Measurements from ENCODE around the gene SCFD2.
"Not testable (repeated sequence)": the region's sequence is repeated elsewhere in the genome, so short reads cannot be mapped to it uniquely, and the experiment has no call there.

Gene SCFD2

DNA sequence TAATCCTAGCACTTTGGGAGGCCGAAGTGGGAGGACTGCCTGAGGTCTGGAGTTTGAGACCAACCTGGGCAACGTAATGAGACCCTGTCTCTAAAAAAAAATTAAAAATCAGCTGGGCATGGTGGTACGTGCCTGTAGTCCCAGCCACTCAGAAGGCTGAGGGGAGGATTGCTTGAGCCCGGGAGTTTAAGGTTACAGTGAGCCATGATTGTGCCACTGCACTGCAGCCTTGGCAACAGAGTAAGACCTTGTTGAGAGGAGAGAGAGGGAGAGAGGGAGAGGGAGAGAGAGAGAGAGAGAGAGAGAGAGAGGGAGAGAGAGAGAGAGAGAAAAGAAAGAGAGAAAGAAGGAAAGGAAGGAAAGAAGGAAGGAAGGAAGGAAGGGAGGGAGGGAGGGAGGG lies 358.8 kb downstream of the SCFD2 start:
- DNase-seq: no peak

DNA sequence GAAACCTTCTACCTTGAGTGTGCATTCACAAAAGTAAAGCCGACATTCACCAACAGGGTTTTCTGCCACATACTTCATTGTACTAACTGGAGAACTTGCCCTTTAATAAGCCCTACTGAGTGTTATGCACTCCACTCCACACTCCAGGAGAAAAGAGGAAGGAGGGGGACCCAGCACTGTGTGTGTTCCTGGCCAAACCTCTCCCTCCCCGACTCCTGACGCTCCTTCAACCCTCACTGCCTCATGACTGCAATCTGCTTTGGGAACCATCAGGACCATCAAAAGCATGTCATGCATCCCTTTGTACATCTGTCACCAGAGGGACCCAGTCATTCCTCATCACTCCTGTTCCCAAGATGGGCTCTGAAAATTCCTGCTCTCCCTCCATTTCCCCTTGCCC lies 360.1 kb downstream of the SCFD2 start:
- DNase-seq: peak; percentile 29 to 52 (median 38)

DNA sequence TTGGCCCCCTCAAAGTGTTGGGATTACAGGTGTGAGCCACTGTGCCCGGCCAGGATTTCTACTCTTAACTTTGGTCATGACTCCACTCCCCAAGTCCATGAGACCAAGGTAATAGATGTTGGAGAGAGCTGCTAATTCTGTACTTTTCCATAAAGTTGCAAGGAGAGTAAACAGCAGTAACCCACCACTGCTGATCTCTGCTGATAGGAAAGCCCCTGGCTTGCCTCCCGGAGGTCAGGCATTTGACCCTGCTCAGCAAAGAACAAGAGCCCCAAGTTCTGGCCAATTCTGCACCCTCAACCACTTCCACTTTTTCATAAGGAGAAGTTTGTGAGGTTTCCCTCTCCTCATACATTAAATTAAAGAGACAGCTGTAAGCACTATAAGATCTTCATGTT lies 360.7 kb downstream of the SCFD2 start:
- DNase-seq: peak; percentile 44 to 67 (median 59)

DNA sequence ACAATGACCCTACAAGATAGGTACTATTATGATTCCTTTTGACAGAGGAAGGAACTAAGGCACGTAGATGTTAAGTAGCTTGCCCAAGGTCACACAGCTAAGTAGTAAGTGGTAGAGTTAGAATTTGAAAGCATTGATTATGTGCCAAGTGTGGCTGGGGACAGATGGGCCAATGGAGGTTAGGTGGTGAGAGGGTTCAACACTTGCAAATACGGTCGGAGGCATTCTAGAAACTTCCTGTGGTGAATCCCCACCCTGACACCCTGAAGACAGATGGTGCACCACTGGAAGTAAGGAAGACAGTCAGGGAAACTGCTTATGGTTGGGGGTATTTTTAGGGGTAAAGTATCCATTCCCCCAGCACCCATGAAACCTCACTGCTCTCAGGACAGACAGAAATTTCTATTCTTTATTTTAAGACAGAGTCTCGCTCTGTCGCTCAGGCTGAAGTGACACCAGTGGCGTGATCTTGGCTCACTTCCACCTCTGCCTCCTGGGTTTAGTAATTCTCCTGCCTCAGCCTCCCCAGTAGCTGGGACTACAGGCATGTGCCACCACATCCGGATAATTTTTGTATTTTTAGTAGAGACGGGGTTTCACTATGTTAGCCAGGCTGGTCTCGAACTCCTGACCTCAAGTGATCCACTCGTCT lies 361.2 kb downstream of the SCFD2 start:
- no peak for DNase-seq

DNA sequence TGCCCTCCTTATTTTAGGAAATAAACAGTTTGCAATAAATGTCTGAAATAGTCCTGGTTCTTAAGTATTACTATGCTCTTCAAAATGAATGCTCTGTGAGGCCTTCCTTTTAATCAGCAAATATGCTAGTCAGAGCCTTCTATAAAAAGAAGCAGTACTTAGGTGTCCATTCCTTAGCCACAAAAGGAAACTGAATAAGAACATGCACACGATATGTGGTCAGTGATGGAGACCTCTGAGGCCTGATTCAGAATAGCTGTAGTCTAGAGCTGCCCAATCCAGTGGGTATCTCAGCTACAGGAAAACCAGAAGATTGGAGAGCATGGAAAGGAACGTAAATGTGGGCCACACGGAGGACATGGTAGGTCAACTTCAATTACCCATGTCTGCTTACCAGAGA lies 361.9 kb downstream of the SCFD2 start:
- no peak for DNase-seq

DNA sequence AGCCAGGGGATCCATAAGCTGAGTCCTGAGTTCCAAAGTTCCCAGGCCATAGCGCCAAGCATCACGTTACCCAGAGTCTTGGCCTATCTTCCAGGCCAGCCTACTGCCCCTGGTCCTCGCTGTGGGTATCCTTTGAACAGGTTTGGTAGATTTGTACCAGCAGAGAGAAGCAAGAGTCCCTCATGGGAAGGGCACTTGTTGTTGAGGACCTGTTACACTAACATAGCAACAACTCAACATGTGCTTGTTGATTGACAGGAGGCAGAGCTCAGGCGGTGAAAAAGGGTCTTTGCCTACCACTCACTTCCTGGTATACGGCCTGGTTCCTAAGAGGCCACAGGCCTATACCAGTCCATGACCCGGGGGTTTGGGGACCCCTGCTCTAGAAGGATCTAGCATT lies 365.3 kb downstream of the SCFD2 start:
- DNase-seq: no peak

DNA sequence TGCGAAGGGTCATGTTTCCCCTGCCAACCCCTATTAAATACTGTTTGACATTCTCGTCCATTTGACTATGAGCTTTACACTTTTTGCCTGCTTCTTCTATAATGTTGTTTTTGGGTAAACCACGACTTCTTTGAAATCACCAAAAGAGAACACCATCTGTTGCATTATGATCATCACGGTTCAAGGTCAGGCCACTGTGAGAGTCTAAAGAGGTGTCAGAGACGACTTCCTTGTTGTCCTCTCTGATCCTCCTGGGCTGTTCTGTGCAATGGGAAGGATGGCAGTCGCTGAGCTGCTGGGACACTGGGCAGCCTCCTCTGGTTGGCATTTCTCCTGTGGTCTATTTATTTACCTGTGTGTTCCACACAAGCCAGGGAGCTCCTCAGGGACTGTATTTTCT lies 366.2 kb downstream of the SCFD2 start:
- DNase-seq: no peak

DNA sequence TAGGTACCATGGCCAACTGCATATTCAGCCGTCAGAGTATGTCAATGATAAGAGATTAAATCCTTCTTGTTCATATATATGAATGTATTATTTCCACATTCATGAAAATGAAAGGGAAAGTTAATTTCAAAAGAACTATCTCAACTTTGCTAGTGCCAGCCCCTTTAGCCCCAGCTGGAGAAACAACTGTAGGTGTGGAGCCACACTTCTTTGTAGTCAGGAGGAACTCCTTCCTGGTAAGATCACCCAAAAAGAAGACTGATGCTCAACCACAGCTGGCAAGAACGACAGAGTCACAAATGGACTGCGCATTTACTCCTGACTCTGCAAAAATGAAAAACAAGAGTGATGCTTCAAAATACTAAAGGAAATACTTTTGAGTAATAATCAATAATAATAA lies 367.4 kb downstream of the SCFD2 start:
- DNase-seq: no peak

DNA sequence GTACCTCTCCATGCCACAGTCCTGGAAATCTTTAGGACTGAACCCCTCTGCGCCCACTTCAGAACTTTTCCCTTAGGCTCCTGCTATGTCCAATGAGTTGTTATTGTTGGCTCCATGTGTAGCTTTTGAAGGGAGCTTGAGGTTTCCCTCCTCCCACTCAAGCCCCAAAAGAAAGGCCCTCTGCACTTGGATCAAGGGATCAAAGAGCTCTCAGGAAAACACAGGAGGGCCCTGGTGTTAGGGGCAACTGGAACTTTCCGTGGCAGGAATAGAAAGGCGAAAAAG lies 368.8 kb downstream of the SCFD2 start:
- DNase-seq: no peak

DNA sequence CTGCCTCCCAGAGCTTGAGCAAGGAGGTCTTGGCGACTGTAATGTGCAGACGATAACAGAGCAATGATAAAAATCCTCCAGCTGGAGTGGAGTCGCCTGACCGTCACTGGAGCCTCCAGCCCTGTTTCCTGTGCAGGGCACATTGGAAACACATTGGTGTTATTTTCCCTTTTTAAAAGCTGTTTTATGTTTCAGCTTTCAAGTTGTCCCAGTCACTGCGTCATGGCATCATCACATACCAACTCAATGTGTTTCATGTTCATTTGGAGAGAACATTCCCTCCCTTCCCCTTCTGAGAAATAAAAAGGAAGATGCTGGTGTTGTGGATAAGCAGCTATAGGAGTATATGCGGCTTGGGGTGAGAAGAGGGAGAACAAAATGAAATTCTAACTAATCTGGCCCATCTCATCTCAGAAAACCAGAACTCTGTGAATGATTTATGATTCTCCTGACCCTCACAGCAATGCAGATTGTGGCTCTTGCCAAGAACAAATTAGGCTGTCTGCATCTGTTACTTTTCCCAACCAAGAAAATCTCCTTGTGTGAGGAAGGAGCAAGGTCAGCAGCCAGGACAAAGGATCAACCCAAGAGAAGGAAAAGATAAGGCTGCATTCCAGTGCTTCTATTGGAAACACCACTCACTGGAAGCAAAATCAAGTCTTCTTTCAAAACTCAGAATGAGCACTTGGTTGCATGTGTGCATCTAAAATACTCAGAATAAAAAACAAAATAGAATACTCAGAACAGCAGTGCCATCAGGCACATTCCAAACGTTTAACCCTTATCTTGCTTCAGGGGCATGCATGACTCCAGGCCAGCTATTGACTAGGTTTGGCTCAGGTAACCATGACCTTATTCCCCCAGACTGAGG lies 369.4 kb downstream of the SCFD2 start:
- no peak for DNase-seq

DNA sequence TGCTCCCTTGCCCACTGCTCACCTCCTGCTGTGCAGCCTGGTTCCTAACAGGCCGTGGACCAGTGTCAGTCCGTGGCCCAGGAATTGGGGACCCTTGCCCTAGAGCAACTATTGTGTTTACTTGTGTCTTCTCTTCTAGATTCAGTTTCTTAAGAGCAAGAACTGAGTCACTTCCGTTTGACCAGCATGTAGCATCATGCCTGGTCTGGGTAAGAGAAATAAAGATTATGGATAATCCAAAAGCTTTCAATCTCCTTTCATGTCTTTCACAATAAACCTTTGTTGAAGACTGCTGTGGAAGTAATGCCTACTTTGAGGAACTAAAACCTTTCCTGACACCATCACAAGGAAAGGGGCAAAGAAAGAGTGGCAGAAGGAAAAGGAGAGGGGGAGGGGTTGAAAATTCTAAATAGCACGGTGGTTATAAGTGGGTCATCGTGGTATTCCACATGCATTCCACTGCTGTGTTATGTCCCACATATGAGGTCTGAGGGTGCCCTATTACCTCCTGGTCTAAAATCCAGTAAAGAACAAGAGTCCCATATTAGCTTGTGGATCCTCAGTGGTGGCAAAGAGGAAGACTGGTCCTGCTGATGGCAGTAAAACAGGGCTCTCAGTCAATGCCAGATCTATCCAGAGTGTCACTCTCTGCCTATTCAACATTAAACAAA lies 370.4 kb downstream of the SCFD2 start:
- no peak for DNase-seq

DNA sequence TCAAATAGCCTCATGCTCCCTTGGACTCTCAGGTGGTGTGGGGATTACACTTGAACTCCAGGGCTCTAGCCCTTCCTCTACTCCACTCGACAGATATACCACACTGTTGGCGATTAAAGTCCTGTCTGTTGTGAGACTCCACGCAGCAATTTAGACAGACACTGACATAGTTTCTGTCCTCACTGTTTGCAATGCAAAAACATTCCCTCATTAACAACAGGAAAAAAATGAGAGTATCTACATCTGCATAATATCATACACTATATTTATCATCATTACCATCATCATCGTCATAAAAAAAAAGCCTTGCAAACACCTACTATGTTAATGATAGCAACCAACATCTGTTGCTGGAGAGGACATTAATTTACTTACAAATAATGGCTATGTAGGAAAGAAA lies 371.3 kb downstream of the SCFD2 start:
- DNase-seq: no peak

DNA sequence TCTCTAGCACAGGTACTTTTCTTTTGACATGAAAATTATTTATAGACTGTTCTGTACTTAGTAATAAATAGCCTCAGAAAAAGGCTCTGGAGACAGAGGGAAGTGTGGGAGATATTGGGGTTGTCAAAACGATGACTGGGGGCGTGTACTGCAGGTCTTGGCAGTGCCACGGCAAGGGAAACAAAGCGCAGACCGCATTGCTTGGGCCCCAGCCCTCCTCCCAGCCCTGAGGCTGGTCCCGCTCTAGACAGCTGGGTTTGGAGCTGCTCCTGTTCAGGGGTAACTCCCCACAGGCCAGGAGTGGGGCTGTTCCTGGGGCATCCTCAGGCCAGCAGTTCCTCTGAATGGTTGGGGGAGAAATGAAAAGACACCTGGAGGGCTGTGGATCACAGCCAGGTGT lies 372.1 kb downstream of the SCFD2 start:
- no peak for DNase-seq

DNA sequence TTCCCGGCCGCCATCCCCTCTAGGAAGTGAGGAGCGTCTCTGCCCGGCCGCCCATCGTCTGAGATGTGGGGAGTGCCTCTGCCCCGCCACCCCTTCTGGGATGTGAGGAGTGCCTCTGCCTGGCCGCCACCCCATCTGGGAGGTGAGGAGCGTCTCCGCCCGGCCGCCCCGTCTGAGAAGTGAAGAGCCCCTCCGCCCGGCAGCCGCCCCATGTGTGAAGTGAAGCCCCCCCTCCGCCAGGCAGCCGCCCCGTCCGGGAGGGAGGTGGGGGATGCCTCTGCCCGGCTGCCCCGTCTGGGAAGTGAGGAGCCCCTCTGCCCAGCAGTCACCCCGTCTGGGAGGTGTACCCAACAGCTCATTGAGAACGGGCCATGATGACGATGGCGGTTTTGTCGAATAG lies 373.3 kb downstream of the SCFD2 start:
- not testable (repeated sequence) for DNase-seq

DNA sequence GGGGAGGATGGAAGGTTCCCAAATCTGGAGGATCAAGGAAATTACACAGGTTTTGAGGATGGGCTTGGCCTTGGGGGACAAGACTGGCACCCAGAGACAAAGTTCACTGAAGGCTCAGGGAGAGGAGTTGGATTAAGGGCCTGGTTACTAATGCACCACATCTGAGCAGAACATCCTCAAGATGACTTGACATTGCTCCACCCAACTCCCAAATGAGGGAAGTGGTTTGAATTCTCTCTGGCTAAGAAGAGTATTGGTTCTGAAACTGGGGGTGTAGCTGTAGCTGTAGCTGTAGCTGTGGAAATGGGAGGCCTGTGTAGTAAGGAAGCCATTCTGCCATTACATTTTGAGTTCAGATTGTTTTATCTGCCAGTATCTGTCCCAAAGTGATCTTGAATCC lies 374.4 kb downstream of the SCFD2 start:
- DNase-seq: peak in 2 of 3 donors; percentile 8 to 17

DNA sequence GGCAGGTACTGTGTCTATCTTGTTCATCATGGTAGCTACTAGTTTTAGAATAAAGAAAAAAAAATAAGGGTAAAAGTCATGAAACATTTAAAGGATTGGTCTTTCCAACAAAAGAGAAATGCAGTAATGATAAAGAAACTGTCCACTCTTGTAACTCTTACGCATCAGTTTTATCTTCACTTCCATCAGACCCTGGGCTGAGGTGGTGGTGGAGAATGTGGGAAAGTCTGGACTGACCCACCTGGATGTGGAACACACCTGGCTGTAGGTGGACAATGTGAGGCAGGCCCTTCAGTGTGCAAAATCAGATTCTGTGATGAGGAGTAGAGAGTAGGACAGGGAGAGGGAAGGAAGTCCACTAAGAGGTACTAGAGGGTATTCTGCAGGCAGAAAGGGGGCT lies 375.2 kb downstream of the SCFD2 start:
- no peak for DNase-seq

DNA sequence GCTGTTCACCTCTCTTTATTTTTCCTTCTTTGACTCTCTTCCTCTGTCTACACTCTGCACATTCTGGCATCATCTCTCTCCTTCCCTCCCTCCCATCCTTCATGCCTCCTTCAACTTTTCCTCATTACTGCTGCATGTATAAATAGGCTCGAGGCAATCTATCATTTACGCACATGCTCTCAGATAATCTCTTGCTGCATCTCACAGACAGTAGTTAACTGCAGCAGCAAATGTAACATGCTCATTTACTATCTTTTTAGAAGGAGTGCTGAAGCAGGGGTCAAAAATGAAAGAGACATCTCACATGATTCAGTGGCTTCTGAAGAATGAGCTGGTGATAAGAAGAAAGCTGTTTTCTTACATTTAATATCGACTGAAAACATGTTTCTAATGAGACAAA lies 376.0 kb downstream of the SCFD2 start:
- DNase-seq: no peak

DNA sequence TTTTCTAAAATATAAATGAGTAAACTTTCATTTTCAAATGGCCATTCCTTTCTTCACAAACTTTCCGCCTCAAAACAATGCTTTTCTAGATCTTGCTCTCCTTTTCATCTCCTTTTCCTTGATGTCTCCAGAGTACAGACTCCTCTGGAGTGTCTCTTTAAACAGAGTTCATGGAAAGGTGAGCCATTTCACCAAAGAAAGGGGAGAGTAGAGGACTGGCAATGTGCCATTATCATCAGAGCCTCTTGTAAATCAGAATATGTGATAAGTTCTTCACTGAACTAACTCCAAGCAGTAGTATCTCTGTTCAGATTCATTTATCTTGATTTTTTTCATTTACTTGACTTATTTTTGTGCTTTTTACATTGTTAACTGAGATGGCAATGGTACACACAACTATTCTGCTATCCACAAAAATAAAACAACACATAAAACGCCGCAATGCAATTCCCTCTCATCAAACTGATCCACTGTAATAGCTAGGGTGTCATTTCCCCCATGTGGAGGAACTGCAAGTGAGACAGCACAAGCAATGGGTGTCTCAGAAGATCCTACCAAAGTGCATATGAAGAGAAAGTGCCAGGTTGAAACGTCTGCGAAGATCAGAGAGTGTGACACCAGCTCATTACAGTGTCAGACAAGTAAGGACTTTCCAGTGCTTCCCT lies 378.3 kb downstream of the SCFD2 start:
- DNase-seq: no peak

DNA sequence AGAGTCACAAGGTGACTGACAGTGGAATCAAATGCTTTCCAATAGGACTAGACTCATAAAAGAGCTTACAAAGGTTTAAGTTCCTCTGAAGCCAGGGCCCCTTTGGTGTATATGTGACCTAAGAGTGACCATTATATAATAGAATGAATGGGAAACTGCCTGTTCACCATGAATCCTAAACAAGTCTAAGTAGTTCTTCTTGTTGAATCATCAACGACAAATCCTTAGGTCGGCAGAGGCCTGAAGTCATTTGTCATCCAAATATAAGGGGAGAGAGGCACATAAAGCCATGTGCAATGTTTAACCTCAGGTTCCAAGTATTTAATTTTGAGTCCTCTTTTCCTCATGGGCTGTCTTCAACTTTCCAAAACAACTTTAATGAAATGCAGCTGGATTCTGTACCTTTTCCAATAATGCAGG lies 381.4 kb downstream of the SCFD2 start:
- peak; percentile 20 to 38 (median 29) for DNase-seq

DNA sequence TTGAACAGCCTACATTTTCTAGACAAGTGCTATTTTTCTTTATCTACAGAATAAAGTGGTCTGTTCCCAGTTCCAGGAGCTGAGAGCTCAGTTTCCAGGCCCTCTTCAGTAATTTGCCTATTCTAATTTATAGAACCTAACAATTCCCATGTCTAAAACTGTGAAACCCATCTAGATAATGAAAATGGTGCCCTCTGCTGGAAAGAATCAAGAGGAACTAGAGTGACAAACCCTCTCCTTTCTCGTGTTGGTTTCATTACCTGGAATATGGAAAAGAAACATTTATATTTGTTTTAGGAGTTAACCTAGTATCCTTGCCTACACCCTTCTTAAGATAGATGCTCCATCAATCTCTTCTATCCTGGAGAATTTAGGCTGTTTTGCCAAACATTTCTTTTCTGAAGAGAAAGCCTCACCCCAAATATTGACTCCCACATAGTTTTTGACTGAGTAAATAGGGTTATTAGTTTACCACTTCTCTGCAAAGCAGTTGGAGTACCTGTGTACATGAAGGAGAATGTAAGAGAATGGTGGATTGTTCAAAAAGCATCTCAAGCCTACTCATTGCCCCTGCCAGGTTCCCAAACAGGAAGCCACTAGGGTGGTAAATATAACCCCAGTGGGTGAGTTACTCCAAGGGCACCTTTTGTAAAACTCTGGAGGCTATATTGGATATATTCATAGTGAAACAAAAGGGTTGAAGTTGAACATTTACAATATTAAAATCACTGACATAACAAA lies 382.1 kb downstream of the SCFD2 start:
- peak; percentile 71 to 82 (median 76) for DNase-seq

DNA sequence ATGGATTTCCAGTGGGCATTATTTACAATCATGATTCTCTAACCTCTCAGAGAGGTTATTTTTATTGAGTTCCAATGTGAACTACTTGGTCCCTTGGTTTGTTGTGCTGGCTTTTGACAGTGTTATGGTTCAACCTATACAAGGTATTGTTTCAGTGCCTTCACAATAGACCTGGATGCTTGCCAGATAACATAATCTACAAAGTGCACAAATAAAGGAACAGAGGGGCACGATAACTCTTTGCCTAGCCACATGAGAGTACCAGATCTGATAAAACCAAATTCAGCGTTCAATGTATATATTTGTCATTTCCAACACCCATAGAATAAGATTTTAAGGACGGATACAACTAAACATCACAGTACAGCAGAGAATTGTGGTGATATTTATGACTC lies 382.9 kb downstream of the SCFD2 start:
- no peak for DNase-seq

DNA sequence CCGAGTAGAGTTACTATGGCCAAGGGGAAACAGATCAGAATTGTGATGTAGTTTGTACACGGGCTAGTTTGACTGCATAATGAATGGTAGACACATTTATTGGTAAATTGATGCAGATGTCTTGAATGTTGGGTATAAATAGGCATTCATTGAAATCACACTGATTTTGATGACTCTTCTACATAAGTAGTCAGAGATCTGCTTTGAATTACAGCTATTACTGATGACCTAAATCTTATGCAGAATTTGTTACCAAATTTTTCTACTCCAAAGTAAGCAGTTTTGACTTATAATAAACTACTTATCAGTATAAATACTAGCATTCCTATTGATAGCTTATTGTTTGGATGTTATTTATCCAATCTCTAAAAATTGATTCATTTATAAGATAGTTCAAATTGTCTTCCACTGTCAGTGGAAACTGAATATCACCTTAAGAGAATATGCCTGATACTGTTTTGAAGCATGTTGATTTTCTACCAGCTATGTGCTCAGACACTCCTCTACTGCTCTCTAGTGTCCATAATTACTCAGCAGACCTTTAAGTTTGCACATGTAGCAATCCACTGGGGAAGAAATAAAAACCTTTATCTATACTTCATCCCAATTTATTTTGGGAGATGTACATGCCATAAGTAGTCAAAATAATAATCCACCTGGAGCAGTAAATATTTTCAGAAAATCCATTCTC lies 383.5 kb downstream of the SCFD2 start:
- DNase-seq: peak in 2 of 3 donors; percentile 12 to 20

Data from suppressor macrophage treated with lipopolysaccharide for 1 hour (primary cell).